Epidermal melanocyte (primary cell): Measurements from ENCODE around the gene SMOC2.

Experiments used
- DNase-seq: peaks from one replicate; pipeline ENCODE4 v3.0.0; 2011; ENCODE audit warnings: low spot score; ENCODE audit not compliant: insufficient read length

The SMOC2 gene

DNA sequence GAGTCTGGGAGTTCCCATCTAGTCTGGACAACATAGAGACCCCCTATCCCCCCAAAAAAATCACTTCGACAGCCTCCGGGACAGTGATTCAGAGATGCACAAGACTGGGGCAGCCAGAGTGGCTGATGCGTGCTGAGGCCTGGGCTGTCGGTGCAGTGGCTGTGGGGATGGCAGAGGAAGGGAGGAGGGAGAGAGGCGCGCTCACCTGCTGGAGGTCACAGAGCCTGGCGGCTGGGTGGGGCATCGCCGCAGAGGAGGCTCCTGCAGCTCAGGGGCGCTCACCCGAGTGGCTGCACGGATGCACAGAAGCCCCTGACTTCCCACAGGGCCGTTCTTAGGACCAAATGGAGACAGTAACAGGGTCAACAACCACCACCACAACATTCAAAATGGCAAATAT, 182.8 kb downstream of the SMOC2 start:
- DNase-seq, result no peak

DNA sequence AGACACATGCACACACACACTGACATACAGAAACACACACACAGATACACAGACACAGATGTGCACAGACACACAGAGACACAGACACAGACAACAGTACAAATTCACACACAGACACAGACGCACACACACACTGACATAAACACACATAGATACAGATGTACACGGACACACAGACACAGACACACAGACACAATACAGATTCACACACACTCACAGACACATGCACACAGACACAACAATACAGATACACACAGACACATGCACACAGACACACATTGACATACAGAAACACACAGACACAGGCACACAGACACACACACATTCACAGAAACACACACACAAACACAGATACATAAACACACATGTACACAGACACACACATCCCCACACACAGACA, 183.6 kb downstream of the SMOC2 start:
- DNase-seq, result no peak

GRCh38 chr6:168624948-168625347, 184.0 kb downstream of the SMOC2 start:
- DNase-seq, result no peak

GRCh38 chr6:168625602-168626001, 184.6 kb downstream of the SMOC2 start:
- no peak for DNase-seq

- DNase-seq, result no peak
Observed at GRCh38 chr6:168626046-168626602, 185.1 kb downstream of the SMOC2 start.

- DNase-seq, result no peak
Observed at GRCh38 chr6:168627506-168628175, 186.7 kb downstream of the SMOC2 start.

GRCh38 chr6:168628176-168628553, 187.2 kb downstream of the SMOC2 start:
- no peak for DNase-seq

- no peak for DNase-seq
Observed at GRCh38 chr6:168628732-168629245, 187.8 kb downstream of the SMOC2 start.

DNA sequence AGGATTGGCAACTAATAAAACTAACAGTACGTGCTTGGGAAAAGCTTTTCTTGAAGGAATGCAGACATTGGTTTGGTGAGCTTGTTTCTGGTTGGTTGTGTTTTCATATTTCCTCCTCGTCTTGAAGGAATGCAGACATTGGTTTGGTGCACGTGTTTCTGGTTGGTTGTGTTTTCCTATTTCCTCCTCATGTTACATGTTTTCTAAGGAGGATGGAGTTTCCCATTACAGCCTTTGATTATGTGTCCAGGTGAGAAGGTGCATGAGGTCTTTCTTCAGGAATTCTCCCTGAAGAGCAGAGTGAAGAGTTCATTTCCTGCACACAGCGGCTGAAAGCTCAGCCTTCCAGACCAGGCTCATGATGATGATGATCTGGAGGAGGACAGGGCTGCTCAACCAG, 190.6 kb downstream of the SMOC2 start:
- DNase-seq, result no peak

DNA sequence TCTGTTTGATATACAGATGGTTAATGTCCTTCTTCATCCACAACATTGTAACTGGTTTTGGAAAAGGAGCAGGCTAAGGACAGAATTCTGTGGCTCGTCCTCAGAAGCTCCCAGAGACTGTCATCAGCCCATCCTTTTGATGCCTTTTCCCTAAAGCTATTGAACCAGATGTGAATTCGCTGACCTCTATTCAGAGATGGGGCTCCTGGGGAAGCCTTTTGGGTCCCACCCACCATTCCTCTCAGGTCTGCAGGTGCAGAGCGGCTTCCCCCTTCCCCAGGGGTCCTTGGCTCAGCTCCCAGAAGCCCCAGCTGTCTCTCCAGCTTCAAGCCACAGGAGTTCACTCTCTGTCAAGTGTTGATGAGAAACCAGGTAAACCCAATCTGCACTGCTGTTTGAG, 191.7 kb downstream of the SMOC2 start:
- DNase-seq, result no peak

DNA sequence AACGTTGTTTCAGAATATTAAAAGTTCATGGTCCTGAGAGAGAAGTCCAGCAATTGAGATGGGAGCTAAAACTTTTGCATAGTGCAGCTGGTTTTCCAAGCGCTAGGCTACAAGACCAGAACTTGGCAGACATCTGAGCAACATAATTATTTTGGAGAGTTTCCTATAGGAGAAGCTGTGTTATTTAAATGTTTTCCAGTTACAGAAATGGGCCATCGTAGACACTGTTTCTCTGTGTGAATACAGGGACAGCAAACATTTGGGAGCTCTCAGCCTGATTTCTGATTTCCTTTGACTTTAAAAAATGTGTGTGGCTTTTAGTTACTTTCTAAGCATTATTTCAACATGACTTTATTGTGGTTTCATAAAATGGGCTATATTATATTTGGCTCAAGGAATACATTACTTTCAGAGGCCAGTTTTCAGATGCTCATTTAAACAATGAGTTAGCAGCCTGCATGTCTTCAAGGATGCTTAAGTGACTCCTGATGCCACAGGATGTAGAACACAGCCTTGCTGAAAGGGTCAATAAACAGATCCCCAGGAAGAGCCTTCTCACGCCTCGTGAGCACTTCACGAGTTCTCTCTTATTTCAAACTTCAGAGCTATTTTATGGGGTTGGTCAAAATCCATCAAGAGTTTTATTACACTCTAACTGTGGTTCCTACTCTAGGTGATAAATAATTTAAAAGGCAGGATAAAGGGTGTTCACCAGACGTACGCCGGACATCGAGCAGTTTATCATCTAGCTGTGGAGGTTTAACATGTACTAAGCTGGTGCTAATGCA, 193.8 kb downstream of the SMOC2 start:
- no peak for DNase-seq

- DNase-seq, result no peak
Observed at GRCh38 chr6:168636147-168637004, 195.4 kb downstream of the SMOC2 start.

DNA sequence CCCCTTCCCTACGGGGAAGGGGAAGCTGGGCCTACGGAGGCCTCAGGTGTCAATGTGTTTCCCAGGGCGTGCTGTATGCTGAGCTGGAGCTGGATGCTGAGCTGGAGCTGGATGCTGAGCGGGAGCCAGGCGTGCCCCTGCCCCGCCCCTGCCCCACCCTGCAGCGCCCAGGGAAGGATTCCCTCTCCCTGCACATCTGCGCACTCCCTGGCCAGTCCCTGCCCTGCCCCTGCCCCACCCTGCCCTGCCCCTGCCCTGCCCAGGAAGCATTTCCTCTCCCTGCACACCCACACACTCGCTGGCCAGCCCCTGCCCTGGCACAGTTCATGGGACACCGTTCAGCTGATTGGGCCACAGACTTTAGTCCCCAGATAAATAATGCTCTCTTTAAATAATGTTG, 196.8 kb downstream of the SMOC2 start:
- no peak for DNase-seq

GRCh38 chr6:168638468-168639271, 197.7 kb downstream of the SMOC2 start:
- no peak for DNase-seq

GRCh38 chr6:168640181-168640580, 199.2 kb downstream of the SMOC2 start:
- no peak for DNase-seq

- no peak for DNase-seq
Observed at GRCh38 chr6:168640768-168641167, 199.8 kb downstream of the SMOC2 start.

DNA sequence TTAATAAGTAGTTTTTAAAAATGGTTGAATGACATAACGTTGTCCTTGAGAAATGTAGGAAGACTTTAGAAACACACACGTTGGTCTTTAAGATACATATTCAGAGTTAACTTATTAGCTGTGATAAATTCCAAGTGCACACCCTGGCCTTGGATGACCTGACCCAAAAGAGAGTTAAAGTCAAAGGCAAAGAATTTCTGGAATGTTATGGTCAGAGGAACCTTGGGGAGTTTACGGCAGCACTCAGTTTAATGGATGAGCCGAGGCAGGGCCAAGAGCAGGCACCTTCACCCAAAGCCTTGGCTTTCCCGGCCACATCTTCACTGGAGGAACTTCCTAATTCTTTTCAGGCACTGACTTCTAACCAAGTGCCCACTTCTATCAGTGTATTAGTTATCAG, 200.5 kb downstream of the SMOC2 start:
- no peak for DNase-seq

DNA sequence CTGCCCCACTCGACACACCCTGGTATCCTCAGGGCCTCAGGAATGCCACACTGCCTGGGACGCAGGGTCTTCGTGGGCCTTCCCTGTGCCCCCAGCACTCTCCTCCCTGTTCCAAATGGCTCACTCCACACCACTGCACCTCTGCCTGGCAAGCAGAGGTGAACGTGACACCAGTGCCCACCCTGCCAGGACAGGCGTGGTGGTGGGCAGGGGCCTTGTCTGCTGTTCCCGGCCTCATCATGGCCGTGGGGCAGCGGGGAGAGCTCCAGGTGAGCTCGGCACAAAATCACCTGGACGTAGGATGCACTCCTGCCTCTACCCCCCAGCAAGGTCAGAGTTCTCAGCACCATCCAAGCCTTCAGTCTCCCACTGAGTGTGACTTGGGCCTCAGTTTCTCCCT, 202.4 kb downstream of the SMOC2 start:
- no peak for DNase-seq

GRCh38 chr6:168645326-168645725, 204.3 kb downstream of the SMOC2 start:
- DNase-seq, result no peak

- no peak for DNase-seq
Observed at GRCh38 chr6:168647271-168647670, 206.3 kb downstream of the SMOC2 start.
